Mucosa of gallbladder (tissue), 1 donor: ENCODE data around the gene OXT. TPM values are rescaled to one million over a fixed set of nuclear protein-coding genes. Genes with fewer than 3 reads are reported as not detected.
"Not testable (repeated sequence)": the region's sequence is repeated elsewhere in the genome, so short reads cannot be mapped to it uniquely, and the experiment has no call there.

Source experiments
- DNase-seq: peaks from one replicate; pipeline ENCODE4 v3.0.0-alpha.2; 2020; ENCODE audit warnings: low spot score
- total RNA-seq: library from RNA; stranded (reverse); gene quantifications from one replicate; pipeline ENCODE4 v1.2.1, GENCODE V29; 2021
- donor health status: DM: no; HTN: no; CAD: no.

The OXT gene
- total RNA-seq, 1 donor from 2014 or later: 0.46 TPM

- DNase-seq: no peak
These were observed 23.7 kb upstream of the OXT start for GRCh38 chr20:3047486-3048419.

GRCh38 chr20:3051385-3052019 is 19.9 kb upstream of the OXT start:
- no peak for DNase-seq

- no peak for DNase-seq
These were observed 11.9 kb upstream of the OXT start for GRCh38 chr20:3059489-3059888.

GRCh38 chr20:3064119-3064518 is 7.3 kb upstream of the OXT start:
- not testable (repeated sequence) for DNase-seq

- no peak for DNase-seq
These were observed 4.0 kb upstream of the OXT start for GRCh38 chr20:3067139-3068014.

GRCh38 chr20:3068075-3068474 is 3.3 kb upstream of the OXT start:
- DNase-seq: no peak

- no peak for DNase-seq
These were observed 2.2 kb upstream of the OXT start for GRCh38 chr20:3068986-3069900.

- DNase-seq: no peak
These were observed 695 bp upstream of the OXT start for GRCh38 chr20:3070725-3071124.

- DNase-seq: no peak
These were observed 182 bp upstream of the OXT start for GRCh38 chr20:3071266-3071609.

GRCh38 chr20:3072530-3073250 is 1.3 kb downstream of the OXT start:
- DNase-seq: no peak

- DNase-seq: not testable (repeated sequence)
These were observed 1.8 kb downstream of the OXT start for GRCh38 chr20:3073251-3073643.

GRCh38 chr20:3074812-3075211 is 3.4 kb downstream of the OXT start:
- DNase-seq: no peak

GRCh38 chr20:3075315-3075714 is 3.9 kb downstream of the OXT start:
- DNase-seq: not testable (repeated sequence)

- DNase-seq: no peak
These were observed 6.3 kb downstream of the OXT start for GRCh38 chr20:3077618-3078134.

- DNase-seq: no peak
These were observed 9.5 kb downstream of the OXT start for GRCh38 chr20:3080939-3081388.

- no peak for DNase-seq
These were observed 10.2 kb downstream of the OXT start for GRCh38 chr20:3081641-3082040.

- no peak for DNase-seq
These were observed 11.0 kb downstream of the OXT start for GRCh38 chr20:3082306-3082951.

GRCh38 chr20:3082955-3083952 is 11.8 kb downstream of the OXT start:
- no peak for DNase-seq
